HEK293 (cell line): ENCODE results near the gene MOB1B.

Experiments used
- CTCF ChIA-PET: fragments of 350-600 bp; formaldehyde crosslinking; extraction: SDS; loops from one replicate; lab custom pipeline; 2021; ENCODE audit warnings: antibody characterized with exemption; lab: Yijun Ruan, JAX
- POLR2A ChIA-PET: fragments of 300-600 bp; formaldehyde crosslinking; extraction: SDS; loops from one replicate; lab custom pipeline; 2020; ENCODE audit warnings: antibody characterized with exemption, inconsistent platforms; lab: Yijun Ruan, JAX
- H3K27ac ChIP-seq: fragments of 200-500 bp; sonication (Bioruptor generic); 2 replicates; pipeline ENCODE4 v1.5.1; 2014; ENCODE audit warnings: low read depth, low read length, control low read depth, inconsistent platforms; ENCODE audit errors: extremely low read depth
- H3K36me3 ChIP-seq, 2 experiments: fragments of 200-500 bp in 1 of 2; sonication (Bioruptor generic) in 1 of 2; 1 replicate in 1 of 2; 2 replicates in 1 of 2; pipeline ENCODE4 v1.5.1; 2014 to 2017; ENCODE audit warnings: inconsistent platforms in 2 of 2, low read length in 2 of 2; ENCODE audit not compliant: control insufficient read depth in 2 of 2, insufficient read depth in 1 of 2
- H3K4me1 ChIP-seq: fragments of 200-500 bp; sonication (Bioruptor generic); 2 replicates; pipeline ENCODE4 v1.5.1; 2014; ENCODE audit warnings: mild to moderate bottlenecking, low read length, inconsistent platforms; ENCODE audit not compliant: control insufficient read depth, insufficient read depth
- H3K4me3 ChIP-seq: 2 replicates; pipeline ENCODE4 v1.5.1; 2011; ENCODE audit warnings: low read depth, mild to moderate bottlenecking, control low read depth, low read length, moderate library complexity
- H3K9me3 ChIP-seq: fragments of 200-500 bp; sonication (Bioruptor generic); 2 replicates; pipeline ENCODE4 v1.5.1; 2014; ENCODE audit warnings: low read depth, low read length, inconsistent platforms; ENCODE audit not compliant: control insufficient read depth, insufficient read depth
- PATZ1 ChIP-seq: fragments of 450-650 bp; formaldehyde crosslinking; IDR thresholded peaks from 2 replicates; pipeline ENCODE4 v1.5.1; 2016; ENCODE audit warnings: missing biosample characterization, missing genetic modification characterization
- ZBTB11 ChIP-seq: fragments of 450-650 bp; formaldehyde crosslinking; conservative IDR thresholded peaks from 2 replicates; pipeline ENCODE4 v1.5.1; 2016; ENCODE audit warnings: low read depth, missing biosample characterization, missing genetic modification characterization
- ZNF155 ChIP-seq: fragments of 450-650 bp; formaldehyde crosslinking; IDR thresholded peaks from 2 replicates; pipeline ENCODE4 v1.5.1; 2016; ENCODE audit warnings: missing biosample characterization, missing genetic modification characterization
- ZNF18 ChIP-seq: fragments of 450-650 bp; formaldehyde crosslinking; IDR thresholded peaks from 2 replicates; pipeline ENCODE4 v1.5.1; 2016; ENCODE audit warnings: missing biosample characterization, missing genetic modification characterization
- ZNF2 ChIP-seq: fragments of 450-650 bp; formaldehyde crosslinking; IDR thresholded peaks from 2 replicates; pipeline ENCODE4 v1.5.1; 2016; ENCODE audit warnings: missing biosample characterization, missing genetic modification characterization
- ZNF433 ChIP-seq: fragments of 450-650 bp; formaldehyde crosslinking; IDR thresholded peaks from 2 replicates; pipeline ENCODE4 v1.5.1; 2016; ENCODE audit warnings: missing biosample characterization, missing genetic modification characterization, low read depth
- ZNF544 ChIP-seq: fragments of 450-650 bp; formaldehyde crosslinking; IDR thresholded peaks from 2 replicates; pipeline ENCODE4 v1.5.0; 2017; ENCODE audit warnings: missing biosample characterization, missing genetic modification characterization
- ZNF571 ChIP-seq: fragments of 450-650 bp; formaldehyde crosslinking; IDR thresholded peaks from 2 replicates; pipeline ENCODE4 v1.5.0; 2017; ENCODE audit warnings: missing biosample characterization, missing genetic modification characterization
- ZNF645 ChIP-seq: fragments of 450-650 bp; formaldehyde crosslinking; IDR thresholded peaks from 2 replicates; pipeline ENCODE4; 2016; ENCODE audit warnings: missing biosample characterization, missing genetic modification characterization
- ZSCAN4 ChIP-seq: fragments of 450-650 bp; formaldehyde crosslinking; IDR thresholded peaks from 2 replicates; pipeline ENCODE4 v1.5.1; 2017; ENCODE audit warnings: missing biosample characterization, missing genetic modification characterization
- ZSCAN5A ChIP-seq: fragments of 450-650 bp; formaldehyde crosslinking; IDR thresholded peaks from 2 replicates; pipeline ENCODE4 v1.5.1; 2016; ENCODE audit warnings: missing biosample characterization, missing genetic modification characterization

The MOB1B gene

GRCh38 chr4:70892086-70892769, 9.9 kb upstream of the MOB1B start:
- no peak overlapping the region for H3K27ac ChIP-seq
- no peaks in the 10 kb centered on the region for H3K4me1 ChIP-seq
- TF ChIP-seq ZNF2 (tag by site-specific recombination) (no peak), ZNF645 (tag by site-specific recombination) (no peak), ZNF544 (no peak)
- ChIA-PET POLR2A (no interaction called here), CTCF (no interaction called here)
- H3K9me3 ChIP-seq, result no peaks in the 10 kb centered on the region
- H3K36me3 ChIP-seq, result no peaks in the 10 kb centered on the region
- no peak overlapping the region for H3K4me3 ChIP-seq

- no peak overlapping the region for H3K4me3 ChIP-seq
- POLR2A ChIA-PET, result no interaction called here
- CTCF ChIA-PET, result no interaction called here
- no peaks in the 10 kb centered on the region for H3K9me3 ChIP-seq
- H3K36me3 ChIP-seq, result no peaks in the 10 kb centered on the region
- H3K4me1 ChIP-seq, result no peaks in the 10 kb centered on the region
- no peak overlapping the region for H3K27ac ChIP-seq
- TF ChIP-seq ZNF433 (tag by site-specific recombination) (no peak), ZNF155 (tag by site-specific recombination) (no peak), ZBTB11 (tag by site-specific recombination) (no peak), ZSCAN4 (tag by site-specific recombination) (no peak), PATZ1 (tag by site-specific recombination) (no peak), ZSCAN5A (tag by site-specific recombination) (no peak), ZNF18 (no peak), ZNF571 (tag by site-specific recombination) (no peak)
- TF ChIP-seq, all 188 proteins: peak for 0
Observed at GRCh38 chr4:70893790-70894189, 8.4 kb upstream of the MOB1B start.
